Gastroesophageal sphincter (tissue), 4 donors: Measurements from ENCODE around the gene TREH. TPM values are rescaled to one million over a fixed set of nuclear protein-coding genes. Genes with fewer than 3 reads are reported as not detected.
"Not testable (repeated sequence)": the region's sequence is repeated elsewhere in the genome, so short reads cannot be mapped to it uniquely, and the experiment has no call there.

Experiments used
- ATAC-seq: fragments of 150-250 bp; one replicate; pipeline ENCODE4 v1.9.1; 2016; ENCODE audit warnings: mild to moderate bottlenecking, moderate library complexity
- H3K27ac ChIP-seq, 4 donors: fragments of 200-600 bp; sonication (generic) in 3 of 4; 1 replicate in 3 of 4; 2 replicates in 1 of 4; pipeline ENCODE4 v1.5.1; 2016 to 2019
- H3K27me3 ChIP-seq: fragments of 200-600 bp; sonication (generic); one replicate; pipeline ENCODE4 v1.5.1; 2019
- H3K36me3 ChIP-seq, 2 donors: fragments of 200-600 bp; sonication (generic); one replicate each; pipeline ENCODE4 v1.5.1; 2019; ENCODE audit warnings: control low read depth in 1 of 2
- H3K4me1 ChIP-seq, 3 donors: fragments of 200-600 bp; sonication (generic); 1 replicate in 2 of 3; 2 replicates in 1 of 3; pipeline ENCODE4 v1.5.1; 2016 to 2019; ENCODE audit warnings: control low read depth in 2 of 3
- H3K4me3 ChIP-seq, 2 donors: fragments of 200-600 bp; sonication (generic); one replicate each; pipeline ENCODE4 v1.5.1; 2019; ENCODE audit warnings: mild to moderate bottlenecking in 1 of 2, moderate library complexity in 1 of 2
- H3K9me3 ChIP-seq, 3 donors: fragments of 200-600 bp; sonication (generic); one replicate each; pipeline ENCODE4 v1.5.1; 2017 to 2019; ENCODE audit warnings: control low read depth in 2 of 3
- CTCF ChIP-seq, 4 experiments: fragments of 200-600 bp in 2 of 4; fragments of 450-650 bp in 2 of 4; sonication (generic) in 1 of 4; IDR thresholded peaks; one replicate each; pipeline ENCODE4 v1.5.1; 2017 to 2019; ENCODE audit warnings: antibody characterized with exemption in 4 of 4, mild to moderate bottlenecking in 2 of 4, moderate library complexity in 2 of 4
- EP300 ChIP-seq: sonication (generic); formaldehyde crosslinking; IDR thresholded peaks from one replicate; pipeline ENCODE4 v1.6.1; 2017; ENCODE audit warnings: antibody characterized with exemption, mild to moderate bottlenecking
- POLR2A ChIP-seq, 2 donors: fragments of 450-650 bp; IDR thresholded peaks; one replicate each; pipeline ENCODE4 v1.6.1; 2017; ENCODE audit warnings: antibody characterized with exemption in 2 of 2, mild to moderate bottlenecking in 2 of 2, moderate library complexity in 1 of 2
- POLR2AphosphoS5 ChIP-seq: sonication (generic); formaldehyde crosslinking; IDR thresholded peaks from one replicate; pipeline ENCODE4 v1.6.1; 2017; ENCODE audit warnings: antibody characterized with exemption
- WGBS, 2 donors: methylation state at CpG; one replicate each; pipeline ENCODE4 v1.1.5; 2018; ENCODE audit warnings: low coverage in 1 of 2; 5-methylcytosine and 5-hydroxymethylcytosine counted together
- total RNA-seq, 4 donors: library from RNA; depleted of rRNA; stranded (reverse); fragments of >200 nt; gene quantifications; one replicate each; pipeline ENCODE4 v1.1.0, GENCODE V29; 2016

Gene TREH
- total RNA-seq, 4 donors from 2014 or later = not detected

GRCh38 chr11:118614511-118614910 is 64.9 kb downstream of the TREH start:
- Histone ChIP-seq H3K9me3 (no peaks in the 10 kb centered on the region), H3K4me1 (peaks cover 0 to 87% (median 19%) of the 10 kb centered on the region in 3 donors), H3K27me3 (no peaks in the 10 kb centered on the region), H3K36me3 (peaks cover 0 to 43% of the 10 kb centered on the region in 2 donors), H3K4me3 (no peak overlapping the region), H3K27ac (peak overlapping the region in 2 of 4 donors; percentile 26 to 63)
- TF ChIP-seq CTCF (IDR thresholded peaks at IDR 0.05) = no peak
- no peak for TF ChIP-seq POLR2A (IDR thresholded peaks at IDR 0.05)
- no peak for TF ChIP-seq EP300
- TF ChIP-seq POLR2AphosphoS5 = no peak
- ATAC-seq = no peak
- WGBS, 2 donors = 79 to 87% methylated on average over 4 to 7 of the region's 7 CpGs

DNA sequence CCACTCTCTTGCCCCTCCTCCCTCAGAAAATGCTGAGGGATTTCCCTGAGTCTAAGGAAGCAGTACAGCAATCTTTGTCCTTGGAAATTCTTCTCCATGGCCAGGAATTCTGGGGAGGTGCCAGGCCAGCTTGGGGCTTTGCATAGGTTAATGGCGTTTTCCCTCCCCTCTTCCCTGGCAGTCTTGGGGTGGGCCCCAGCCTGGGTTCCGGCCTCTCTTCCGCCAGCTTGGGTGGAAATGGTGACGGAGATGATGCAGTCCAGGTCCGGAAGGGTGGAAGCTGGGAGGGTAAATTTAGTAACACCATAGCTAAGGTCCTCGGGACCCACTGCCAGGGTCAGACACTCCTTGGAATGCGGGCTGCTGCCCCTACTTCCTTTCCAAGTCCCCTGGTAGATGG is 67.1 kb downstream of the TREH start:
- no peaks in the 10 kb centered on the region for H3K27me3 ChIP-seq
- H3K9me3 ChIP-seq = no peaks in the 10 kb centered on the region
- H3K36me3 ChIP-seq = peaks cover 0 to 42% of the 10 kb centered on the region in 2 donors
- no peak for TF ChIP-seq EP300
- no peak for TF ChIP-seq CTCF (IDR thresholded peaks at IDR 0.05)
- TF ChIP-seq POLR2AphosphoS5 = no peak
- no peak for TF ChIP-seq POLR2A (IDR thresholded peaks at IDR 0.05)
- H3K4me1 ChIP-seq = peaks cover 0 to 83% (median 13%) of the 10 kb centered on the region in 3 donors
- H3K27ac ChIP-seq = peak overlapping the region in 3 of 4 donors; percentile 62 to 78 (median 63)
- WGBS, 2 donors = 32% methylated on average over 2 to 5 of the region's 7 CpGs
- ATAC-seq = no peak
- no peak overlapping the region for H3K4me3 ChIP-seq

DNA sequence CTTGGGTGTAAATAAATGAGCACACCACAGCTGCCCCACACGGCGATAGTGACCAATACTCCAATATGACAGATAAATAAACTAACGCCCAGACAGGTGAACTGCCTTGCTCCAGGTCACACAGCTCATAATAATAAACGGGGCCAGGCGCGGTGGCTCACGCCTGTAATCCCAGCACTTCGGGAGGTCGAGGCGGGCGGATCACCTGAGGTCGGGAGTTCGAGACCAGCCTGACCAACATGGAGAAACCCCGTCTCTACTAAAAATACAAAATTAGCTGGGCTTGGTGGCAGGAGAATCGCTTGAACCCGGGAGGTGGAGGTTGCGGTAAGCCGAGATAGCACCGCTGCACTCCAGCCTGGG is 68.0 kb downstream of the TREH start:
- ATAC-seq, H3K9me3 ChIP-seq, H3K27me3 ChIP-seq: not testable (repeated sequence)
- Histone ChIP-seq H3K4me1 (peaks cover 0 to 83% (median 19%) of the 10 kb centered on the region in 3 donors), H3K36me3 (peaks cover 0 to 33% of the 10 kb centered on the region in 2 donors), H3K4me3 (peak overlapping the region in 1 of 2 donors; percentile 87), H3K27ac (peak overlapping the region in 3 of 4 donors; percentile 49 to 94 (median 92))
- 53 to 65% methylated on average over 7 to 16 of the region's 19 CpGs for WGBS, 2 donors

DNA sequence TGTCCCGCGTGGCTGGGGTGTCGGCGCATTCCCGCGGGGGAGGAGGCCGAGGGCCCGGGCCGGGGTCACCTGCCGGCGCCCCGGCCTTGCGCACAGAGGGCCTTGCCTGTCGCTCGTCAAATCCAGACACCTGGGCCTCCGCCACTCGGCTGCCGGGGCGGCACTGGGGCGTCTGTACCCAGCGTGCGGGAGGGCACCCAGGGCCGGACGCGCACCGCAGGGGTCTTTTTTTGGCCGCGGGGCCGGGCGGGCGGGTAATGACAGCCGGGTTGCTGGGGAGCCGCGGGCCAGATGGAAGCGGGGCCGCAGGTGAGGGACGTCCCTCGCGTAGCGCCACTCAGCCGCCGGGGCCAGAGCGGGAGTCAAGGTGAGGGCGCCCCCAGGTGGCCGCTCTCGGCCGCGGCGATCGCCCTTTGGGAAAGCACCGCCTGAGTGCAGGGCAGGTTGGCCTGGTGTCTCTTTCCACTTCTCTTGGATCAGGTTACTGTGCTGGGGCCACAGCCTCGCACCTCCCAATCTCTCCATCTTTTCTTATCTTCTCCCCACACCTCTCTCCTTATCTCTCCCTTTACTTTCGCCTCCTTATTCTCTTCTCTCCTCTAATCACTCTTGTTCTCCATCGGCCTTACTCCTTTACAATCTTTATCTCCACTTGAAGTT is 68.5 kb downstream of the TREH start:
- TF ChIP-seq POLR2AphosphoS5 (no peak), EP300 (no peak), CTCF (IDR thresholded peaks at IDR 0.05) (peak in 3 of 4 experiments; percentile 74 to 93 (median 79))
- H3K36me3 ChIP-seq = peaks cover 0 to 28% of the 10 kb centered on the region in 2 donors
- peaks cover 0 to 83% (median 24%) of the 10 kb centered on the region in 3 donors for H3K4me1 ChIP-seq
- WGBS, 2 donors = 8 to 33% methylated on average over 3 to 9 of the region's 54 CpGs
- H3K9me3 ChIP-seq = no peaks in the 10 kb centered on the region
- H3K4me3 ChIP-seq = peak overlapping the region; percentile 29 to 87
- ATAC-seq = peak; percentile 41
- H3K27me3 ChIP-seq = no peaks in the 10 kb centered on the region
- peak overlapping the region in 3 of 4 donors; percentile 92 to 94 (median 92) for H3K27ac ChIP-seq

DNA sequence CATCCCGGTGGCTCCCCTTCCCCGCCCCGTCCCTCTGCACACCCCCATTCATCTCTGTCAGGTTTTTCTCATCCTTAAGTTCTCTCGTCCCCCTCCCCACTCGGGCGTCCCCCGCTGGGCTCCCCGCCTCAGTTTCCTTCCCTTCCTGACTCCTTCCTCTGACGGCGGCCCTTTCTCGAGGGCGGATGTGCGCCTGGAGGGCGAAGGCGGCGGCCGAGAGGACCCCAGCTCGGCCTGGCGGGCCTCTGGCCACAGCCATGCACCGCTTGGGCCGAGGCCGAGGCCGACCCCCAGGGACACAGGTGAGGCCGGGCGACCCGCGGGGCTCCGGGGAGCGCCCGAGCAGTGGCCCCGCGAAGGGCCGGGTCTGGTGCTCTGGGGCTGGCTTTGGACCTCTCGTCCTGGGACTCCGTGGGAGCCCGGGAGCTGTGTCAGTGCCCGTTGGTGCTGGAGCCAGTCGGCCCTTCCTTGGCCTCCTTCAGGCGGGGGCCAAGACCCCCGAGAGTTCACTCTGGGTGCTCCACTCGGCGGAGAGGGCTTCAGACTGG is 69.2 kb downstream of the TREH start:
- H3K27ac ChIP-seq = peak overlapping the region in 3 of 4 donors; percentile 92 to 94 (median 92)
- H3K9me3 ChIP-seq = no peaks in the 10 kb centered on the region
- H3K4me1 ChIP-seq = peaks cover 0 to 83% (median 24%) of the 10 kb centered on the region in 3 donors
- peak overlapping the region; percentile 29 to 87 for H3K4me3 ChIP-seq
- TF ChIP-seq EP300 (no peak), CTCF (IDR thresholded peaks at IDR 0.05) (no peak), POLR2A (IDR thresholded peaks at IDR 0.05) (no peak)
- no peak for ATAC-seq
- H3K27me3 ChIP-seq = no peaks in the 10 kb centered on the region
- peaks cover 0 to 22% of the 10 kb centered on the region in 2 donors for H3K36me3 ChIP-seq
- 39% methylated on average over 5 of the region's 42 CpGs; no CpG with 5 or more reads in 1 of the 2 donors for WGBS, 2 donors
